Measurements from ENCODE around the gene JMY. TPM values are rescaled to one million over a fixed set of nuclear protein-coding genes. Genes with fewer than 3 reads are reported as not detected.
A peak's percentile ranks its signal among the peaks of the same experiment; 100 is the strongest.

The JMY gene
- polyA plus RNA-seq, 1 experiment = 7.2 TPM

DNA sequence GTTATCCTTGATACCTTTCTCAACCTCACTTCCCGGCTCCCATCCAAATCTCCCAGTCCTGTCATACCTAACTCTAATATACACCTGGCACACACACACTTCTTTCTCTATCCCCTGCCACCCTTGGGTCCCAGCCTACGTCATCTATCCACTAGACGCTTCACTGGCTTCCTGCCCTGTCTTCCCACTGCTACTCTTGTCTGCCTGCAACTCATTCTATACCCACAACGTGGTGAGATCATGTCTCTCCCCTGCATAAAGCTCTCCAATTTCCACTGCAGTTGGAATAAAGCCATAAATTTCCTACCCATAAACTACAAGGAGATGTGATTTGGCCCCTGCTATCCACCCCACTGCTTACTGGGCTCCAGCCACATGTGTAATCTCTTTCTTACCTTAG, 93.5 kb downstream of the JMY start:
- TF ChIP-seq, protein P1, sequence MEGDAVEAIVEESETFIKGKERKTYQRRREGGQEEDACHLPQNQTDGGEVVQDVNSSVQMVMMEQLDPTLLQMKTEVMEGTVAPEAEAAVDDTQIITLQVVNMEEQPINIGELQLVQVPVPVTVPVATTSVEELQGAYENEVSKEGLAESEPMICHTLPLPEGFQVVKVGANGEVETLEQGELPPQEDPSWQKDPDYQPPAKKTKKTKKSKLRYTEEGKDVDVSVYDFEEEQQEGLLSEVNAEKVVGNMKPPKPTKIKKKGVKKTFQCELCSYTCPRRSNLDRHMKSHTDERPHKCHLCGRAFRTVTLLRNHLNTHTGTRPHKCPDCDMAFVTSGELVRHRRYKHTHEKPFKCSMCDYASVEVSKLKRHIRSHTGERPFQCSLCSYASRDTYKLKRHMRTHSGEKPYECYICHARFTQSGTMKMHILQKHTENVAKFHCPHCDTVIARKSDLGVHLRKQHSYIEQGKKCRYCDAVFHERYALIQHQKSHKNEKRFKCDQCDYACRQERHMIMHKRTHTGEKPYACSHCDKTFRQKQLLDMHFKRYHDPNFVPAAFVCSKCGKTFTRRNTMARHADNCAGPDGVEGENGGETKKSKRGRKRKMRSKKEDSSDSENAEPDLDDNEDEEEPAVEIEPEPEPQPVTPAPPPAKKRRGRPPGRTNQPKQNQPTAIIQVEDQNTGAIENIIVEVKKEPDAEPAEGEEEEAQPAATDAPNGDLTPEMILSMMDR (IDR thresholded peaks at IDR 0.05; ENCODE audit: low read depth, low read length) = no peak
- H3K9me3 ChIP-seq (ENCODE audit: control insufficient read depth, insufficient read depth, low read length) = no peaks in the 10 kb centered on the region
- H3K27ac ChIP-seq (ENCODE audit: low read depth, low read length) = no peak overlapping the region
- POLR2A ChIA-PET = no interaction called here
- CTCF ChIA-PET = no interaction called here
- no peak for DNase-seq (ENCODE audit: low read depth, low spot score)
- no peak overlapping the region for H3K4me3 ChIP-seq (ENCODE audit: low read depth, low read length)
- no peaks in the 10 kb centered on the region for H3K27me3 ChIP-seq (ENCODE audit: control insufficient read depth, insufficient read depth, low read length)

DNA sequence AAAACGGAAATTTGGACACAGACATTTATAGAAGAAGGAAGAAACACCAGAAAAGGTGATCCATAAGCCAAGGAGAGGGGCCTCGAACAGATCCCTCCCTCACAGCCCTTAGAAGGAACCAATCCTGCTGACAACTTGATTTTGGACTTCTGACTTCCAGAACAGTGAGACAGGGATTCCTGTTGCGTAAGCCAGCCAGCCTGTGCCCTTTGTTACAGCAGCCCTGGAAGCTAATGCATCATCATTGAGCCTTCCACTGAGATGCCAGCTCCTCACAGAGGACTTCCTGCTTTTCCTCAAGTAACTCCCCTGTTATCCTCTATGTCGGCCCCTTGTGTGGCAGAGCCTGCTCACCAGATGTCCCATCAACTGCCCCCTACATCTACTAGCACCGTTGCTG, 94.1 kb downstream of the JMY start:
- TF ChIP-seq, protein P1 (IDR thresholded peaks at IDR 0.05; ENCODE audit: low read depth, low read length) = no peak
- POLR2A ChIA-PET = no interaction called here

DNA sequence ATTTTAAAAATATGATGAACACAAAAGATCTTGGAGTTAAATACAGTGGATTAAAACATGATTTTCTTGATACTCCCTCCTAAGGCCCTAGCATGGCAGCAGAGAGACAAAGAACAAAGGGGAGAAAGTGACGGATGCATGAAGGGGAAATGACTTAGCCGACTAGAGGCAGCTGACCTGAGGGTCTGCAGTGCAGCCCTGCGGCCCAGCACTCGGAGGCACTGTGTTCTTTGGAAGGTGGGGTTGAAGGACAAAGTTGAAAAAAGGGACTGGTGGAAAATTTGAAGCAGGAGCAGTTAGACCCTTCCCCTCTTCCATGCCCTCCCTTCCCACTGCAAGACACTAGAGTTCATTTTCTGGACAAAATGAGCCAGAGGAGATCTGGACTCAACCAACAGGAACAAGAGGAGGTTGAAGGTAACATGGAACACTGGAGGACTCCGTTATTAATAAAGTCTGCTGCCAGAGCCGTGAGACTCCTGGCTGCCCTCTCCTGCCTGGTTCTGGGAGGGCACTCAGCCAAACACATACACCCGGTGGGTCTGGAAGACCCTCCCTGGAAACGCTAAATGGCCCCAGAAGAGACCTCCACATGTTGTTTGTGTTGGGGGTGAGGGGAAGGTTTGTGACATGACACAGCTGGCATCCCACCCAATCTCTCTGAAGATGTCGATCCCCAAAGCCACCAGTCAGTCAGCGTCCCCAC, 98.1 kb downstream of the JMY start:
- no peak overlapping the region for H3K27ac ChIP-seq (ENCODE audit: low read depth, low read length)
- ChIA-PET POLR2A (no interaction called here), CTCF (no interaction called here)
- TF ChIP-seq, protein P1 (IDR thresholded peaks at IDR 0.05; ENCODE audit: low read depth, low read length) = peak; percentile 15; the same call in 1 of the 2 replicates
- no peaks in the 10 kb centered on the region for H3K9me3 ChIP-seq (ENCODE audit: control insufficient read depth, insufficient read depth, low read length)
- no peak for DNase-seq (ENCODE audit: low read depth, low spot score)
- no peak overlapping the region for H3K4me3 ChIP-seq (ENCODE audit: low read depth, low read length)
- H3K27me3 ChIP-seq (ENCODE audit: control insufficient read depth, insufficient read depth, low read length) = no peaks in the 10 kb centered on the region

More for the DNA sequence above, 94.1 kb downstream of the JMY start:
- Histone ChIP-seq H3K9me3 (ENCODE audit: control insufficient read depth, insufficient read depth, low read length) (no peaks in the 10 kb centered on the region), H3K4me3 (ENCODE audit: low read depth, low read length) (no peak overlapping the region), H3K27ac (ENCODE audit: low read depth, low read length) (no peak overlapping the region), H3K27me3 (ENCODE audit: control insufficient read depth, insufficient read depth, low read length) (no peaks in the 10 kb centered on the region)
- CTCF ChIA-PET = interaction anchor here (0.6 kb wide), 1 partner anchor 40 kb away, joined by 4 read pairs; no protein-coding TSS in a partner anchor
- DNase-seq (ENCODE audit: low read depth, low spot score) = no peak

DNA sequence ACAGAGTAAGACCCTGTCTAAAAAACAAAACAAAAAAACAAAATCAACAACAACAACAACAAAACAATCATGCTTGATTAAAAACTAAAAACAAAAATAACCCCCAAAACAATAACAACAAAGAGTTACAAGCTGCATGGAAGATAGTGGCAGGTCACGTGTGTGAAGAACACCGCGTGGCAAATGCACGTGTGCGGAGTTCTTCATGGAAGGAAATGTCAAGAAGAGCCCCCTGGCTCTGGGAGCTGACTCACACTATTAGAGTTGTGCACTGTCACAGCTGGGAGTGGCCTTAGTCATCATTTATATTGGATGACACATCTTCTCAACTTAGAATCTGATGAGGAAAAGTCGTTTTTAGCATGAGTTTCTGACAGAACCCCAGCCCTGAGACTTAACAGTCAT, 110.5 kb downstream of the JMY start:
- H3K9me3 ChIP-seq (ENCODE audit: control insufficient read depth, insufficient read depth, low read length) = no peaks in the 10 kb centered on the region; the same call in 1 of the 2 replicates
- H3K27me3 ChIP-seq (ENCODE audit: control insufficient read depth, insufficient read depth, low read length) = no peaks in the 10 kb centered on the region
- H3K27ac ChIP-seq (ENCODE audit: low read depth, low read length) = no peak overlapping the region
- POLR2A ChIA-PET = no interaction called here
- DNase-seq (ENCODE audit: low read depth, low spot score) = no peak
- CTCF ChIA-PET = no interaction called here
- TF ChIP-seq, protein P1 (IDR thresholded peaks at IDR 0.05; ENCODE audit: low read depth, low read length) = no peak
- no peak overlapping the region for H3K4me3 ChIP-seq (ENCODE audit: low read depth, low read length)

DNA sequence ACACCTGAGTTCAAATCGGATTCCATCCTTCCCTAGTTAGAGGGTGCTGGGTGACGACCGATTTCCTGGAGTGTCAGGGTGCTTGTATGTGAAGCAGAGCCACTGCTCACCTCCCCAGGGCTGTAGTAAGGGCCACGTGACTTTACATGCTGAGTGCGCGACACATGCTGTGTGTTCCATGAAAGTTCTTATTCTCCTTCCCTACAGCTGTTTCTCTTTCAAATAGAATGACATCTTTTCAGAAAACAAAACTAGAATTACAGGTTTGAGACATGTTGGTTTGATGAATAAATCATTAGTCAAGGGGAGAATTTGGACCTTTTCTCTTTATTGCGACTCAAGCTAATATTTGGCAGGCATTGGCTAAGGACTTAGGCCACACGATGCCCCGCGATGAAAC, 113.1 kb downstream of the JMY start:
- ChIA-PET POLR2A (no interaction called here), CTCF (interaction anchor here (0.7 kb wide), 1 partner anchor 216 kb away, joined by 4 read pairs; no protein-coding TSS in a partner anchor)
- TF ChIP-seq, protein P1 (IDR thresholded peaks at IDR 0.05; ENCODE audit: low read depth, low read length) = no peak
- no peak for DNase-seq (ENCODE audit: low read depth, low spot score)
- Histone ChIP-seq H3K27ac (ENCODE audit: low read depth, low read length) (no peak overlapping the region), H3K4me3 (ENCODE audit: low read depth, low read length) (no peak overlapping the region), H3K9me3 (ENCODE audit: control insufficient read depth, insufficient read depth, low read length) (no peaks in the 10 kb centered on the region; the same call in none of the 2 replicates), H3K27me3 (ENCODE audit: control insufficient read depth, insufficient read depth, low read length) (no peaks in the 10 kb centered on the region)
